Measurements from ENCODE around the gene C1orf232.
A peak's percentile ranks its signal among the peaks of the same experiment; 100 is the strongest.

The C1orf232 gene

DNA sequence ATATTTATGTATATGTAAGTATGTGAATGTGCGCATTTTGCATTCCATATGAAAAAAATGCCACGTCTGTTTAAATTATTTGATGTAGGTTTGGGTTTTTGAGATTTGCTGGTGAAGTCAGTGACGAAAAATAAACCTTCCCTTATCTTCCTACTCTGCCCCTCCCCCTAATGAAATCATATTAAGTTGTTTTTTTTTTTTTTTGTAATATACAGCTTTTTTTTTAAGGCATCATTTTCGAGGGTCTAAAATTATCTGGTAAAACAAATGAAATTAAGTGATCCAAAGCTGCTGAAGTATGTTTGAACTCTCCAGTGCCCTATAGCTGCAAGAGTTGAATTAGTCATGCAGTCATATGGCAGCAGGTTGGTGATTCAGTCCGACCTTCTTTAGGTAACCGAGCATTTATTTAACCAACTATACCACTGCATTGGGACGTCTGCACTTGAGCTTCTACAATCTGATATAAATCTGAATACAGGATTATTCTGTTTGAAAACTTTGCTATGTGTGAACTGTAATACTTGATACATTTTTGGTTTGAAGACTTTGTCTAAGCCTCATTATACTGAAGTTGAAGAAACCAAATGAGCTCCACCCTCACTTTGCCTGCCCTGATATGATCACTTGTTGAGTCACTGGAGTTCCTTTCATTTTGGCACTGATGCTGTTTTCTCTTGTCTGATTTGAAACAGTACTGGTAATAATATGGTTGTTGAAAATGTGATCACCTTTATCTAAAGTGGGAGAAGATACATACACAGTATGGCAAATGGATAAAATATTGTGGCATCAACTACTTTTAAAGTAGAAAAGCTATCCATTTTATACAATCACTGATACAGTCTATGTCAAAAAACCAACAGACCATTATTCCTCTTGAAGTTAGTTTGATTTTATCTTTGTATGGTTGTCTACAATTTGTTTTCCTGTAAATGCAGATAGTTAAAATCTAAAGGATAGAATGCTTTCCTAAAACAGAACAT is 45.5 kb downstream of the C1orf232 start:
- peak; percentile 54 for DNase-seq

DNA sequence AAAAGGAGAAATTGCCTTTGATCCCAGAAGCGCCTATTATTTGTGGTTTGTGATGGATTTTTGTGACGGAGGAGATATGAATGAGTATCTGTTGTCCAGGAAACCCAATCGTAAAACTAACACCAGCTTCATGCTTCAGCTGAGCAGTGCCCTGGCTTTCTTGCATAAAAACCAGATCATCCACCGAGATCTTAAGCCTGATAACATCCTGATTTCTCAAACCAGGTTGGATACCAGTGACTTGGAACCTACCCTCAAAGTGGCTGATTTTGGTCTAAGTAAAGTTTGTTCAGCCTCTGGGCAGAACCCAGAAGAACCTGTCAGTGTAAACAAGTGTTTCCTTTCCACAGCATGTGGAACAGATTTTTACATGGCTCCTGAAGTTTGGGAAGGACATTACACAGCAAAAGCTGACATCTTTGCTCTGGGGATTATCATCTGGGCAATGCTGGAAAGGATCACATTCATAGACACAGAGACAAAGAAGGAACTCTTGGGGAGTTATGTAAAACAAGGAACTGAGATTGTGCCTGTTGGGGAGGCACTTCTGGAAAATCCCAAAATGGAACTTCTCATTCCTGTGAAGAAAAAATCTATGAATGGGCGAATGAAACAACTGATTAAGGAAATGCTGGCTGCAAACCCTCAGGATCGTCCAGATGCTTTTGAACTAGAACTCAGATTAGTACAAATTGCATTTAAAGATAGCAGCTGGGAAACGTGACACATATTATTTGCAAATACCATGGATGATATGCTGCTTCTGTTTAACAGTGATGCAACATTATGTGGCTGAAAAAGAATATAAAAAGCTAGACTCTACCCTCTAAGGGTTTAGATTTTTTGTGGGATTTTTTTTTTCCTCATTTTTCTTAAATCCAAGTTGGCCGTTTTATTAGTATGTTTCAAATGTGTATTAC is 46.6 kb downstream of the C1orf232 start:
- no peak for DNase-seq

DNA sequence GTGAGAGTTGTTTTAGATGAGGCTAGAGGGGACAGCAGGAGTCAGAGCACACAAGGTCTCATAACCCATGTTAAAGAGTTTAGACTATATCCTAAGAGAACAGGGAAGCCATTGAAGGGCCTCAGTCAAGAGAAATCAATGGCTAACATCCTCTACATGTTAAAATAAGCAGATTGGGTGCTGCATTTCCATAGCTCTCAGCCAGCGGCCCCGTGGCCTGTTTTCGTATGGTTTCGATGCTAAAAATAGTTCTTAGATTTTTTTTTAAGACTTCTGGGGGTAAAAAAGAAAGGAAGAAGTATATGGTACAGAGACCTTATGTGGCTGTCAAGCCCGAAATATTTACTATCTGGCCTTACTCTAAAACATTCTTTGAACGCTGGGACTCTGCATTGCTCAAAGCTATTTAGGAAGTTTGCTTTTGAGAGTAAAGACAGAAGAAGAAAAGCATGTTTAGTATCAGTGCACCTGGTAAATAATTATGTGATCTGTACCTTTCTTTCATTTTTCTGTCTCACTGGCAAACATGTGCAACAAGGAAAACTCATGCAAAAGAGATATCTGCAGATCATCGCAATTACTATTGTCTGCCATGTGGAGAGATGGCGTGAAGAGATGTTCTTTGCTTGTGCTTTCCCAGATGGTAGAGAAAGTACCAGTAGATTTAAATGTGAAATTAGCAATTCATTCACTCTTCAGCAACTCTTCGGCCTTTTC is 48.7 kb downstream of the C1orf232 start:
- no peak for DNase-seq

DNA sequence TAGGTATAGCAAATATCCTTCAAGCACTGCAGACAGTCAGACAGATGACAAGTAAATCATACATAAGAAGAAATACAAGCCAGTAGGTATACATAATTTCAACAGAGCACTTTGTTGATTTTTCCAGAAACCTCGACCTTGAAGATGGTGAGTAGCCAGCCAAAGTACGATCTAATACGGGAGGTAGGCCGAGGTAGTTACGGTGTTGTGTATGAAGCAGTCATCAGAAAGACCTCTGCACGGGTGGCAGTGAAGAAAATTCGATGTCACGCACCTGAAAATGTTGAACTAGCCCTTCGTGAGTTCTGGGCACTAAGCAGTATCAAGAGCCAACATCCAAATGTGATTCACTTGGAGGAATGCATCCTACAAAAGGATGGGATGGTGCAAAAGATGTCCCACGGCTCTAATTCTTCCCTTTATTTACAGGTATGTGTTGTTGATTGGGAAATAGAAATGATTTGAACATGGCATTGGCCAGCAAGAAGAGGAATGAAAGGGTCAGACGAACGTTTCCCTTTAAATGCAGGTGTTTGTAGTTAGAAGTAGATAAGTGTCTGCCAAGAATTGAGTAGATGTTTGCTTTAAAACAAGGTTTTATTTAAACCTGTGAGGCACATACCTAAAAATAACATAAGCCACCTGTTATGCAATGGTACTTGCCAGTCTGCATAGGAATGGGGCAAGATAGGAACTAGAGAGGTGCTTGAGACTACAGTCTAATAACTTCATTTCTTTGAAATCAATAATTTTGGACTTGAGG is 54.4 kb downstream of the C1orf232 start:
- no peak for DNase-seq

Data from activated CD4-positive, alpha-beta T cell treated with anti-CD3 and anti-CD28 coated beads, Interleukin-2, amount 50 U/mL, for 16 hours (primary cell).